SKM-1 (cell line): Measurements from ENCODE around the gene LPGAT1.

Source experiments
- DNase-seq: peaks from one replicate; lab custom pipeline; 2025; ENCODE audit not compliant: unreplicated experiment; lab: John Stamatoyannopoulos, UW

Gene LPGAT1

GRCh38 chr1:211828584-211829342 is 1.8 kb downstream of the LPGAT1 start:
- DNase-seq = no peak

DNA sequence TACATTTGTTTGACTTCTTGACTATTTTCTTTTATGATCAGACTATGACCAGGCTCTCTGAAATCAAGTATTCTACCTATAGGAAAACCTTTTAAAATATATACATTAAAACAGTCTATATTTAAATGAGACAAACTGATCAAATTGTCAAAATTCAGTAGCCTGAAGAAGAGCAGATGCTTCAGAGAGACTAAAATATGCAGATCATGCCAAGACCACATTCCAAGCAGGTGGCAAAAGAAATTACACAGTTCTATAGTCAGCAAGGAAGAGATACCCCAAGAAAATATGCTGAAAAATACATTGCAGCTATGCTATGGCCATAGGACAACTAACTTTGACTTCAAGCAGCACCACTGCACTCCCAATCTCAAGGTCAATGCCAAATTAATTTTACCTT is 3.5 kb downstream of the LPGAT1 start:
- no peak for DNase-seq

- DNase-seq = no peak
Observed at GRCh38 chr1:211825980-211826379, 4.6 kb downstream of the LPGAT1 start.

DNA sequence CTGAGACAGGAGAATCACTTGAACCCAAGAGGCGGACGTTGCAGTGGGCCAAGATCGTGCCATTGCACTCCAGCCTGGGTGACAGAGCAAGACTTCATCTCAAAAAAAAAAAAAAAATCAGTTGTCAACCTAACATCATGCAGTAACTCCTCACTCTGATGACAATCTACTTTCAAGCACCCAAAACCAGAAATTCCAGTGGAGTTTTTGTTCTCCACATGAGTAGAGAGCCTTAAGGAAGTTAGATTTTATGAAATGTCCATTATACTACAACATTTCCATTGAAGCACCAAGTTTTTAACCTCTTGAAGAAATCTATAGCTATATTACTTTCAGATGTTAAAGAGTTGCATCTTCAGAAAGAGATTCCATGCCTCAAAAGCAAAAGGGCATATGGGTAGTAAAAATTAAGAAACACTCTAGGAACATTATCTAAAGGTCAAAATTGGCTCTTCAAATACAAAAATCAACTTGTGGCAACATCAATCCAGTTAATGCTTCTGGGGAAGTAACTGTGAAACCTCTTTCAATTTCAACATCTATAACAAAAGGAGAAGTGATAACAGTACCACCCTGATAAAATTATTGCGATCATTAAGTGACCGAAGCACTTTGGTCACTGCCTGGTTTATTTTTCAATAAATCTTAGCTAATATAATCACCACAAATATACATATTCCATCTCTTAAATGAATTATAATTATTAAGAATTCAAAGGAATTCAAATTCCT is 7.7 kb downstream of the LPGAT1 start:
- DNase-seq = peak; percentile 47

GRCh38 chr1:211816586-211816985 is 14.0 kb downstream of the LPGAT1 start:
- no peak for DNase-seq

- no peak for DNase-seq
Observed at GRCh38 chr1:211814313-211814712, 16.2 kb downstream of the LPGAT1 start.

- no peak for DNase-seq
Observed at GRCh38 chr1:211813590-211813989, 17.0 kb downstream of the LPGAT1 start.

- DNase-seq = no peak
Observed at GRCh38 chr1:211812584-211812983, 18.0 kb downstream of the LPGAT1 start.

DNA sequence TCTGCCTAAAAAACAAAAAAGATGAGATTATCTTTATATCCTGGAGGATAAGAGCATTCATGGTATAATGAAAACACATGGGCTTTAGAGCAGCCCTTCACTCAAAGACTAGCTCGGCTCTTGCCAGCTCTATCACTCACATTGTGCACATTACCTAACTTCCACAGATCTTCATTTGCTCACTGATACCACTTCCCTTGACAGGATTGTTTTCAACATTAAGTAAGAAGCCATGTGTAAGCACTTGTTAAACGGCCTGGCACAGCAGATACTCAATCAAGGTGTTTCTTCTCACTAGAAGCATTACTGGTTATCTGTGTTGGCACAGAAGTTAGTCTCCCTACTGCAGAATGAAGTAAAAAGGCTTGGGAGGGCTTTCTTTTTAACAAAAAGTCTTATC is 18.7 kb downstream of the LPGAT1 start:
- DNase-seq = no peak

DNA sequence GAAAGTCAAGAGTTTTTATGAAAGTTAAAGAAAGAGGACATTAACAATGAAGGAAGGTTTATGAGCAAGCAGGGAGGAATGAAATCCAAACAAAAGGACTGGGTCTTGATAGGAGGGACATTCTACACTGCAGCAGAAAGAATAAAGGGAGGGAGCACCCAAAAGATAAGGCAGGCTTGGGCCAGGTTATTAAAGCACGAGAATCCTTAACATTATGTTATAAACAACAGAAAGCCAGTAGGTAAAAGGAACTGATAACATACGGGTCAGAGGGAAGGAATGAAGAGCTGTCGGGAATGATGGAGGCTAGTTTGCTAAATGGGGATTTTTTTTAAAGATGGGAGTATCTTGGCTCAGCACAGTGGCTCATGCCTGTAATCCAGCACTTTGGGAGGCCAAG is 19.4 kb downstream of the LPGAT1 start:
- no peak for DNase-seq

GRCh38 chr1:211808475-211808874 is 22.1 kb downstream of the LPGAT1 start:
- DNase-seq = no peak

DNA sequence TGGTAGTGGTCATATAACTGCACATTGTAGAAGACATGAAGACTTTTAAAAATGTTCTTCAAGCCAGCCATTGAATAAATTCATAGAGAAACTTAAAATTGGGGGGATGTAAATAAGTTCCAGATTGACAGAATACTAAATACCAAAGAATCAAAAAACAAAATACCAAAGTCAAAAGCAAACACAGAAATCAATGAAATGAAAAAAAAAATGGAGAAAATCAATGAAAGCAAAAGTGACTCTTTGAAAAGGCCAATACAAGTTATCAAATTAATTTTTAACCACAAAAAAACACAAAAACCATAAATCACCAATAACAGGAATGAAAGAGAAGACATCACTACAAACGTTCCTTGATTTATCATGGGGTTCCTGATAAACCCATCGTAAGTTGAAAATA is 25.6 kb downstream of the LPGAT1 start:
- no peak for DNase-seq

GRCh38 chr1:211800925-211801607 is 29.5 kb downstream of the LPGAT1 start:
- DNase-seq = no peak

DNA sequence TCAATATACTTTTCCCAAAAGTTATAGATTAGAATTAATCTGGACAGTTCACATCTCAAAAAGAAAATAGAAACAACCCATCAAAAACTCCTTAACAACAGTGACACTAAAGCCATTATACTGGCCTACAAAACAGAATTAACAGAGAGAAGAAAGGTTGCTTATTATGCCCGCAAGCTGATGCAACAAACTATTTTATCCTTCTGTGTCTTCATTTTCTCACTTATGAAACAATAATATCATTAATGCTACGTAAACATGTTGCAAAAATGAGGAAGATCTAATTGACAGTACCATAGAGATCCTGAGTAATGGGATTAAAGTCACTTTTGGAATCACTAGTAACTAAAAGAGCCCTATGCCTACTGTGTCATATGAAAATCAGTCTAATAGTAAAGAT is 32.6 kb downstream of the LPGAT1 start:
- DNase-seq = no peak

GRCh38 chr1:211791979-211792378 is 38.6 kb downstream of the LPGAT1 start:
- no peak for DNase-seq

- no peak for DNase-seq
Observed at GRCh38 chr1:211789641-211790464, 40.7 kb downstream of the LPGAT1 start.

DNA sequence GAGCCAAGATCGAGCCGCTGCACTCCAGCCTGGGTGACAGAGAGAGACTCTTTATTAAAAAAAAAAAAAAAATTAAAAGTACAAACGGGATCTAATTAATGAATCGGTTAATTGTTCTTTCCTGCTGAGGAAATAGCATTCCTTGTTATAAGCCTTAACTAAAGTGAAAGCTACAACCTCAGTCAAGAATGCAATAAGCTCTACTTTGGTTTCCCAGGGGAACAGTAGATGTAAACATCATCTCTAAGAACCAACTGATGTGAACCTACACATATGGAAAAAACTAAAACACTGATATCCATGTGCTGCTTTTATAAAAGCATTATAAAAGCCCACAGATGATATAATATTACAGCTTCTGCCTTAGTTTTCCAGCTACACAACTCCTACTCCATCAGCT is 41.9 kb downstream of the LPGAT1 start:
- no peak for DNase-seq

DNA sequence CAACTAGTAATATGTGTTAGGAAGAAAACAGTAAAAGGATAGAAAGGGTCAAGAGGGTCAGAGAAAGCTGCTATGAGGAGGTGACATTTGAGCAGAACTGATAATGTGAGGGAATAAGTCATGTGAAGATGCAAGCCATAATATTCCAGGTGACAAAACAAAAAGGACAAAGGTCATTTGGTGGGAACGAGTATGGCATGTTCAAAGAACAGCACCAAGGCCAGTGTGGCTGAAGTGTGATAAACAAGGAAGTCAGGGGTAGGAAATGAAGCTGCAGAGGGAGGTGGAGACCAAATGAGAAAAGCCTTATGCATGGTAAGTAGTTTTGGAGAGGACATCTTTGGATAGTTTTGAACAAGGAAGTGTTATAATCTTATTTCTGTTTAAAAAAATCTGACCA is 46.7 kb downstream of the LPGAT1 start:
- DNase-seq = no peak

DNA sequence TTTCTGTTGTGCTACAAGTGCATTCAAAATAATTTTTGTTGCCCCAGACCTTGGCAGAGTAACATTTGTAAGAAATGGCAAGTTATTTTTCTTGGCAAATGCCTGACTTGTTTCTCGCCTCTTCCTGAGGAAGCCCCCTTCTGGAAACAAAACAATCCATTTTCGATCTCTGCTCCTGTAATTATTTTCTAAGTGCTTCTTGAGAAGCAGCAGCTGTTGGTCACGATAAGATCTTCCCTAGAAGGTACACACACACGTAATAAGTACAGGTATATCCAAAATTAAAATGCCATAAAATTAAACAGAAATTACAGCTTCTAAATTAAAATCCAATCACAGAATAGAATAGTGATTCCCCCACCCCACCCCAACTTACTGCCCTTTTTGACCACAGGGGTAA is 47.3 kb downstream of the LPGAT1 start:
- no peak for DNase-seq

GRCh38 chr1:211781260-211781659 is 49.3 kb downstream of the LPGAT1 start:
- no peak for DNase-seq

- DNase-seq = no peak
Observed at GRCh38 chr1:211775170-211775569, 55.4 kb downstream of the LPGAT1 start.
